Activated CD4-positive, alpha-beta T cell treated with anti-CD3 and anti-CD28 coated beads for 24 hours (primary cell): Measurements from ENCODE around the gene RPP30.

ENCODE experiments used
- DNase-seq, 2 donors: peaks; one replicate each; pipeline ENCODE4 v3.0.0-alpha.2; 2020; ENCODE audit warnings: low read depth in 2 of 2

RPP30 gene

GRCh38 chr10:90944749-90945148 lies 73.0 kb downstream of the RPP30 start:
- no peak for DNase-seq

- DNase-seq, result no peak
These were observed 73.8 kb downstream of the RPP30 start for GRCh38 chr10:90945491-90946070.

GRCh38 chr10:90947030-90947960 lies 75.5 kb downstream of the RPP30 start:
- no peak for DNase-seq
